HG03469 (cell line): ENCODE results near the gene ONECUT2.

Source experiments
- ATAC-seq: cut with Tn5 transposase; IDR thresholded peaks from one replicate; pipeline ENCODE4 v1.9.1; 2021; ENCODE audit warnings: mild to moderate bottlenecking, moderate library complexity, moderate number of reproducible peaks; ENCODE audit not compliant: unreplicated experiment

Gene ONECUT2

DNA sequence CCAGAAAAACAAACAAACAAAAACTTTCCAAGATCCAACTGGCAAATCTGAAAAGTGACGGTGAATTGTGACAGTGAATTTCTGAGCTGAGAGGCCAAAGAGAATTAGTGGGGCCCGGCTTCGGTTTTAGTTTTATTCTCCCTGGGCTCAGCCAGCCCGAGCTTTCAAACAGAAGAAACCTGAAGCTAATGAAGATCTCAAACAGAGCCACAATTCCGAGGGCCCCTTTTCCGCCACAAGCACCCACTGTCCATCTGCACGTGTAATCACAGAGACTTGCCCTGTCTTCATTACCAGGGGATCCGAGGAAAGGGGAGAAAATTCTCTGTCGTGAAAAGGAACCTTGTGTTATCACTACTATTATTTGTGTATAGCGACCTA is 4.2 kb upstream of the ONECUT2 start:
- no peak for ATAC-seq

DNA sequence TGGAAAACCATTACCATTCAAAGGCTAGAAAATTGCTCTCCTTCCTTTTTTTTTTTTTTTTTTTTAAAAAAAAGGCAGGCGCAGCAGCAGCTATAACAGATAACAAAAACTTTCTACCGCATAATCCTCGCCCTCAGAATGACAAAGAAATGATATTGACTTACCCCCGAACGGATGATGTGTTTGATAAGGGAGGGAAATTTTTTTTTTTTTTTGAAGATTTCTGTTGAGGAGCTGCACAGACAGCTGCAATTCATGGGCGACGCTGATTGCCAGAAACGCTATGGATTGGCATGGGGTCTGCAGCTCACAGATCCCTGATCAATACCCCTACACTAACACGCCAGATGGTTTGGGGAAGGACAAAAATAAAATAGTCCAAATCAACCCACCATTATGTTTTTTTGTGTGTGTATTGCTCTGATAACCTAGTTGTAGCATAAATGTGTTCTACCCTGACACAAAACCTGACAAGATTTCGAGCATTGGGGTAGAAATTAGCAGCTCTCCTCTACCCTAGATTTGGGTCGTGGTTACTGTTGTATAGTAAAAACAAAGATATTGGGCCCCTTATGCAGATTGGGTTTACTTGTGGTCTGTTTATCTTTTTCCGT is 3.6 kb upstream of the ONECUT2 start:
- ATAC-seq = no peak

DNA sequence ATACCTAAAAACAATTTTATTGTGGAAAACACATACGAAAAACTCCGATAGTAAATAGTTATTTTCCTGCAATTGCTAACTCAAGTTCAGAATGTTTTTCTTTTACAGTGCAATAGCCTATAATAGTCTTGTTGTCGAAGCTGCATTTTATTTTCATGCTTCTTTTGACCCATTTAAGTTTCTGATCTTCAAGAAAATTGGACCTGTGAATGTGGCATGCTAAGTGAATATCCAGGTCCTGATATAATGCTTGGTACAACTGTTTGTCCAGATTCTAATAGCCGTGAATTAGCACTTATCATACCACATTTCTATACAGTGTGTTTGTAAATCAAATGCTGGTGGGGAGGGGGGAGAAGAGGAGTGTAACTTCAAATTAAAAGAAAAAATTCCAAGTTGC is 3.0 kb upstream of the ONECUT2 start:
- no peak for ATAC-seq

DNA sequence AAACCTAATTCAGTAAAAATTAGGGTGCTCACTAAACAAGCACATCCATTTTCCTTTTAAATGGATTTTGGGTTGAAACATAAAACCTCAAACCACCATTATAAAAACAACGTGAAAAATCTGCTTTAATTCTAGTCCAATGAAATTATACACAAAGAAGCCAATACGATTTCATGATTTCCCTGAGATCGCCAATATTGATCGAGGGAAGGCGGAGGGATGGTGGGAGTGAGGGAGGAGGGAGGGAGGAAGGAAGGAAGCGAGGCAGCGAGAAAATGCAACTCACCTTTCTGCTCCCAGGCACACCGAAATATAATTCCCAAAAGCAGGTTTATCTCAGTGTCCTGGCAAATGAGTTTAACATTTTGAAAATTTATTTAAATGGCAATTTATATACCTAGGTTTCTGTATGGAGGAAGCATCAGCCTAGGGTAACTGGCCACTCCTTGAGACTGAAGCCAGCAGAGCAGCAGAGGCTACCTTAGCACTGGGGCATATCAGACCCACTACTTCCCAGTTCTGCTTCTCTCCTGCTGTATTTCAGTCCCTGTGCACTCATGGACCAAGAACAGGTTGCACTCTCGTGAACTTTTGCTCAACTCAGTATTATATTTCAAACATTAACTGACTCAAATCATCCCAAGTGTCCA is 2.3 kb upstream of the ONECUT2 start:
- ATAC-seq = no peak

GRCh38 chr18:57433482-57433881 is 1.7 kb upstream of the ONECUT2 start:
- ATAC-seq = no peak

DNA sequence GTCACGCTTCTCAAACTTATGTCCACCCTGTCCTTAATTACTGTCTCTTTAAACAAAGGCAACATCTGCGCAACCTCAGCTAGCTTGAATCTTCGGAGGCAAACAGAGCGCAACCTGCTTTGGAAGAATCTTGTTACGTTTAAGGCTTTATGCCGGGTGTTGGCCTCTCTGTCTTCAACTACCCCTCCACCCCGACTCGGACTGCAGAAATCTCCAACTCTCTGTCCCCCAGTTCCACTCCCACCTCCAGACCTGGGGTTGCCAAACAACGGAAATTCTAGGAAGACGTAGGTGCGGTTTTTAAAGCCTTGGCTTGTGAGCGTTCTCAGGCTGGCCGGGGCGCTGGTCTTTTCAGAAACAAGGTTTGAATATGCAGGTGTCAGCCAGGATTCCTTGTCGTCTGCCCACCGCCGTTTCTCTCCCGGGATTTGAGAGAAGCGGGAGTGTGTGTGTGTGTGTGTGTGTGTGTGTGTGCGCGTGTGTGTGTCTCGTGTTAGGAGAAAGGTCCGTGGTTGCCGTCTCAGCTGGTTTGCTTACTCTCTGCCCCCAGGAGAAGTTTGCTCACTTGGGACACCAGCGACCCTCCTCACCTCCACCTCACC is 1.1 kb upstream of the ONECUT2 start:
- ATAC-seq = no peak

- no peak for ATAC-seq
Measured at GRCh38 chr18:57435846-57436190, 644 bp downstream of the ONECUT2 start.

DNA sequence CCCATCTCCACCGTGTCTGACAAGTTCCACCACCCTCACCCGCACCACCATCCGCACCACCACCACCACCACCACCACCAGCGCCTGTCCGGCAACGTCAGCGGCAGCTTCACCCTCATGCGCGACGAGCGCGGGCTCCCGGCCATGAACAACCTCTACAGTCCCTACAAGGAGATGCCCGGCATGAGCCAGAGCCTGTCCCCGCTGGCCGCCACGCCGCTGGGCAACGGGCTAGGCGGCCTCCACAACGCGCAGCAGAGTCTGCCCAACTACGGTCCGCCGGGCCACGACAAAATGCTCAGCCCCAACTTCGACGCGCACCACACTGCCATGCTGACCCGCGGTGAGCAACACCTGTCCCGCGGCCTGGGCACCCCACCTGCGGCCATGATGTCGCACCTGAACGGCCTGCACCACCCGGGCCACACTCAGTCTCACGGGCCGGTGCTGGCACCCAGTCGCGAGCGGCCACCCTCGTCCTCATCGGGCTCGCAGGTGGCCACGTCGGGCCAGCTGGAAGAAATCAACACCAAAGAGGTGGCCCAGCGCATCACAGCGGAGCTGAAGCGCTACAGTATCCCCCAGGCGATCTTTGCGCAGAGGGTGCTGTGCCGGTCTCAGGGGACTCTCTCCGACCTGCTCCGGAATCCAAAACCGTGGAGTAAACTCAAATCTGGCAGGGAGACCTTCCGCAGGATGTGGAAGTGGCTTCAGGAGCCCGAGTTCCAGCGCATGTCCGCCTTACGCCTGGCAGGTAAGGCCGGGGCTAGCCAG is 1.2 kb downstream of the ONECUT2 start:
- ATAC-seq = no peak

DNA sequence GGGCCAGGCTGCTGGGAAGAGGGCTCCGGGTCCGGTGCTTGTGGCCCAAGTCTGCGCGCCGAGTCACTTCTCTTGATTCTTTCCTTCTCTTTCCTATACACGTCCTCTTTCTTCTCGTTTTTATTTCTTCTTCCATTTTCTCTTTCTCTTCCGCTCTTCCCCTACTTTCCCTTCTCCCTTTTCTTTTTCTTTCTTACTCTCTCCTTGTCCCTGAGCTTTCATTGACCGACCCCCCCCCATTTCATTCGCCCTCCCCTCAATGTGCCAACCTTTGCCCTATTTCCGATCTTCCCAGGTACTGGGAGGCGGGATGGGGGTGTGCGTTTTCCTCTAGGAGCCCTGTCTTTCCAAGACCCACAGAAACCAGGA is 1.8 kb downstream of the ONECUT2 start:
- ATAC-seq = no peak

GRCh38 chr18:57437402-57437765 is 2.2 kb downstream of the ONECUT2 start:
- no peak for ATAC-seq

GRCh38 chr18:57437766-57438671 is 2.8 kb downstream of the ONECUT2 start:
- no peak for ATAC-seq

- no peak for ATAC-seq
Measured at GRCh38 chr18:57438743-57439608, 3.8 kb downstream of the ONECUT2 start.

GRCh38 chr18:57439609-57439968 is 4.4 kb downstream of the ONECUT2 start:
- ATAC-seq = no peak

GRCh38 chr18:57439985-57440330 is 4.8 kb downstream of the ONECUT2 start:
- ATAC-seq = no peak

DNA sequence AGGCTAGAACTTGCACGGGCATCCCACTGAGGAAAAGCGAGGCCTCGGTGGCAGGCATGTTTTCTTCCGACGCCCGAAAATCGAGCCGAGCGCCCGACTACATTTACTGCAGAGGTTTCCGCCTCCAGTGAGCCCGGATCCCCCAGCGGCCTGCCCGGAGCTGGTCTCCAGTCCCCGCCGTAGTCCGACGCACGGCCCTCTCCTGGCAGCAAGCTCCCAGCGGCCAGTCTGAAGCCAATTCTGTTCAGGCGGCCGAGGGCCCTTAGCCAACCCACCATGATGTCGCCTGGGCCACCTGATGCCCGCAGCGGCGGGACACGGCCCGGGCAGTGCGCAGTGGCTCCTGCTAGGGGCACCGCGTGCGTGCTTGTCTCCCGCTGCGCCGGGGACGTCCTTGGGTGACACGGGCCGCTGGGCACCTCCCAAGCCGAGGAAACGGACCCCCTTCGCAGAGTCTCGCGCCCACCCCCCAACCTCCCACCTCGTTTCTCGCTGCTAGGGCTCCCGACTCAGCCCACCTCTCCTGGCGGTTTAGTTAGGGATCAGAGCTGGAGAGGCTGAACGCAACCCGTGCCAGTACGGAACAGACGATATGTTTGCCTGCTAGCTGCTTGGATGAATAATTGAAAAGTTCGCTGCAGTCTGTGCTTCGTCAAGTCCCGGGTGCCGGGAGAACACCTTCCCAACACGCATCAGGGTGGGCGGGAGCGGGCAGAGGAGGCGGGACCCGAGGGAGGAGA is 5.3 kb downstream of the ONECUT2 start:
- no peak for ATAC-seq

DNA sequence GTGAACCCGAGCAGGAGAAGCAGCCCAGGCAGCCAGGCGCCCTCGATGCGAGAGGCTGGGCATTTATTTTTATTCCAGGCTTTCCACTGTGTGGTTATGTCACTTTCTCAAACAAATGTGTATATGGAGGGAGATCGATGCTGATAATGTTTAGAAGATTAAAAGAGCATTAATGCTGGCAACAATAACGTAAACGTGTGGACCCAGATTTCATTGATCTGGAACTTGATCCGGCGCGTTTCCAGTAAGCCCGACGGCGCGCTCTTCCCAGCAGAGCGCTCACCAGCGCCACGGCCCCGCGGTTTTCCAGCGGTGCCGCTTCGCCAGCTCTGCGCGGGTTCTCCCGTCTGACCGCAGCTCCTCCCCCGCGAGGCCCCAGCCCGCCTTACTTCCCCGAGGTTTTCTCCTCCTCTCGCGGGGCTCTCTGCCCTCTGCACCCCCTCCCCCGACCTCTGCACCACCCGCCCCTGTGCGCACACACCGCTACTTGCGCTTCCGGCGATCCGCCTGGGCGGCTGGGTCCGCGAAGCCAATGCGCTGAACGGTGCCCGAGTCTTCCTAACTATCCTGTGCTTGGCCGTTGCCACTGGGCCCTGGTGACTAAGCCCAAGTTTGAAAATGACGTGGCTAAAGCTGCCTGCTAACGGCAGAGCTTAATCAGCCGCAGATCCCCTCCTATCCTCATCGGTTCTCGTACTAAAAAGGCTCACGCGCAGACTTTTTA is 6.1 kb downstream of the ONECUT2 start:
- ATAC-seq = no peak

- ATAC-seq = no peak
Measured at GRCh38 chr18:57443247-57443646, 8.1 kb downstream of the ONECUT2 start.

- ATAC-seq = no peak
Measured at GRCh38 chr18:57443702-57444101, 8.5 kb downstream of the ONECUT2 start.

- ATAC-seq = no peak
Measured at GRCh38 chr18:57444301-57444759, 9.2 kb downstream of the ONECUT2 start.
